ENCODE measurements around the gene HS6ST3.

HS6ST3 gene

GRCh38 chr13:96804174-96804573, 714.3 kb downstream of the HS6ST3 start:
- DNase-seq, result no peak

GRCh38 chr13:96806746-96807145, 716.8 kb downstream of the HS6ST3 start:
- no peak for DNase-seq

- DNase-seq, result no peak
Observed at GRCh38 chr13:96809366-96810096, 719.6 kb downstream of the HS6ST3 start.

GRCh38 chr13:96810104-96810503, 720.2 kb downstream of the HS6ST3 start:
- DNase-seq, result no peak

- no peak for DNase-seq
Observed at GRCh38 chr13:96811049-96811448, 721.1 kb downstream of the HS6ST3 start.

GRCh38 chr13:96816261-96816660, 726.4 kb downstream of the HS6ST3 start:
- no peak for DNase-seq

- DNase-seq, result no peak
Observed at GRCh38 chr13:96816874-96817273, 727.0 kb downstream of the HS6ST3 start.

- no peak for DNase-seq
Observed at GRCh38 chr13:96817336-96817941, 727.5 kb downstream of the HS6ST3 start.

GRCh38 chr13:96819375-96819774, 729.5 kb downstream of the HS6ST3 start:
- no peak for DNase-seq

- DNase-seq, result no peak
Observed at GRCh38 chr13:96821381-96821780, 731.5 kb downstream of the HS6ST3 start.

GRCh38 chr13:96821971-96822370, 732.1 kb downstream of the HS6ST3 start:
- no peak for DNase-seq

- no peak for DNase-seq
Observed at GRCh38 chr13:96822895-96823294, 733.0 kb downstream of the HS6ST3 start.

GRCh38 chr13:96824140-96824539, 734.2 kb downstream of the HS6ST3 start:
- no peak for DNase-seq

- no peak for DNase-seq
Observed at GRCh38 chr13:96825653-96826052, 735.7 kb downstream of the HS6ST3 start.

GRCh38 chr13:96834626-96835025, 744.7 kb downstream of the HS6ST3 start:
- no peak for DNase-seq

GRCh38 chr13:96835546-96835945, 745.6 kb downstream of the HS6ST3 start:
- no peak for DNase-seq

- no peak for DNase-seq
Observed at GRCh38 chr13:96836733-96837132, 746.8 kb downstream of the HS6ST3 start.

GRCh38 chr13:96837809-96838208, 747.9 kb downstream of the HS6ST3 start:
- DNase-seq, result no peak

GRCh38 chr13:96844195-96844594, 754.3 kb downstream of the HS6ST3 start:
- no peak for DNase-seq

- DNase-seq, result no peak
Observed at GRCh38 chr13:96844616-96845015, 754.7 kb downstream of the HS6ST3 start.

GRCh38 chr13:96848286-96848685, 758.4 kb downstream of the HS6ST3 start:
- no peak for DNase-seq

- no peak for DNase-seq
Observed at GRCh38 chr13:96849091-96849490, 759.2 kb downstream of the HS6ST3 start.

- DNase-seq, result no peak
Observed at GRCh38 chr13:96850538-96851145, 760.7 kb downstream of the HS6ST3 start.

GRCh38 chr13:96851856-96852445, 762.0 kb downstream of the HS6ST3 start:
- no peak for DNase-seq

Measured in activated T-cell treated with anti-CD3 and anti-CD28 coated beads, Interleukin-2, amount 50 U/mL, for 1 hour (primary cell).